Prostate gland (tissue), 2 donors: ENCODE results near the gene MXI1. TPM values are rescaled to one million over a fixed set of nuclear protein-coding genes. Genes with fewer than 3 reads are reported as not detected.

Source experiments
- DNase-seq: peaks from one replicate; pipeline ENCODE4 v3.0.0-alpha.2; 2019; ENCODE audit warnings: low spot score
- H3K27ac ChIP-seq, 2 donors: fragments of 200-600 bp; sonication (generic); 2 replicates each; pipeline ENCODE4 v1.5.1; 2017 to 2019
- H3K27me3 ChIP-seq: fragments of 200-600 bp; sonication (generic); replicated peaks from 2 replicates; pipeline ENCODE4 v1.5.1; 2019; ENCODE audit not compliant: insufficient read depth
- H3K36me3 ChIP-seq, 2 donors: fragments of 200-600 bp; sonication (generic); 1 replicate in 1 of 2; 2 replicates in 1 of 2; pipeline versions ENCODE4 v1.5.1 to v1.8.1; 2017 to 2019
- H3K4me1 ChIP-seq: fragments of 200-600 bp; sonication (generic); replicated peaks from 2 replicates; pipeline ENCODE4 v1.5.1; 2019
- H3K4me3 ChIP-seq, 2 donors: fragments of 200-600 bp; sonication (generic); 2 replicates each; pipeline ENCODE4 v1.5.1; 2017 to 2019
- H3K9me3 ChIP-seq: fragments of 200-600 bp; sonication (generic); 2 replicates; pipeline ENCODE4 v1.5.1; 2017
- CTCF ChIP-seq, 4 experiments: fragments of 200-600 bp in 2 of 4; fragments of 450-650 bp in 2 of 4; sonication (generic) in 2 of 4; IDR thresholded peaks; 1 replicate in 3 of 4; 2 replicates in 1 of 4; pipeline ENCODE4 v1.5.1; 2016 to 2019; ENCODE audit warnings: antibody characterized with exemption in 4 of 4, mild to moderate bottlenecking in 2 of 4, moderate library complexity in 2 of 4
- POLR2A ChIP-seq: fragments of 450-650 bp; IDR thresholded peaks from one replicate; pipeline ENCODE4 v1.6.1; 2016; ENCODE audit warnings: antibody characterized with exemption, mild to moderate bottlenecking
- POLR2AphosphoS5 ChIP-seq: sonication (generic); formaldehyde crosslinking; IDR thresholded peaks from one replicate; pipeline ENCODE4 v1.6.1; 2017; ENCODE audit warnings: antibody characterized with exemption
- WGBS: methylation state at CpG from one replicate; pipeline ENCODE4 v1.1.5; 2018; 5-methylcytosine and 5-hydroxymethylcytosine counted together
- intact Hi-C: fragments of 100-400 bp; cut with DNase I; formaldehyde crosslinking; loops from one replicate; pipeline ENCODE4 v1.14.2; 2022
- total RNA-seq, 2 donors: library from RNA; depleted of rRNA; stranded (reverse); fragments of >200 nt; gene quantifications; one replicate each; pipeline ENCODE4 v1.1.0, GENCODE V29; 2016

MXI1 gene
- total RNA-seq, 2 donors from 2014 or later = 36.3 to 83.3 TPM

- Histone ChIP-seq H3K4me1 (peaks cover 2% of the 10 kb centered on the region), H3K27me3 (no peaks in the 10 kb centered on the region), H3K27ac (no peak overlapping the region), H3K9me3 (no peaks in the 10 kb centered on the region), H3K4me3 (no peak overlapping the region), H3K36me3 (no peaks in the 10 kb centered on the region)
- WGBS = 91% methylated on average over 2 of the region's 2 CpGs
- no peak for TF ChIP-seq CTCF (IDR thresholded peaks at IDR 0.05)
- TF ChIP-seq POLR2A = no peak
- no peak for TF ChIP-seq POLR2AphosphoS5
- DNase-seq = no peak
- intact Hi-C loops = no loop called here
Observed at GRCh38 chr10:110237894-110238480, 30.6 kb downstream of the MXI1 start.

GRCh38 chr10:110239892-110240291 lies 32.5 kb downstream of the MXI1 start:
- Histone ChIP-seq H3K9me3 (no peaks in the 10 kb centered on the region), H3K36me3 (no peaks in the 10 kb centered on the region), H3K4me1 (peaks cover 2% of the 10 kb centered on the region), H3K27me3 (no peaks in the 10 kb centered on the region), H3K27ac (no peak overlapping the region), H3K4me3 (no peak overlapping the region)
- DNase-seq = no peak
- intact Hi-C loops = no loop called here
- TF ChIP-seq POLR2AphosphoS5 = no peak
- no peak for TF ChIP-seq POLR2A
- TF ChIP-seq CTCF (IDR thresholded peaks at IDR 0.05) = no peak

GRCh38 chr10:110241407-110241806 lies 34.0 kb downstream of the MXI1 start:
- no peak overlapping the region for H3K27ac ChIP-seq
- no peaks in the 10 kb centered on the region for H3K36me3 ChIP-seq
- DNase-seq = no peak
- H3K4me3 ChIP-seq = no peak overlapping the region
- 70% methylated on average over 3 of the region's 3 CpGs for WGBS
- no peaks in the 10 kb centered on the region for H3K27me3 ChIP-seq
- H3K4me1 ChIP-seq = peaks cover 2% of the 10 kb centered on the region
- TF ChIP-seq CTCF (IDR thresholded peaks at IDR 0.05) (no peak), POLR2AphosphoS5 (no peak), POLR2A (no peak)
- intact Hi-C loops = no loop called here
- H3K9me3 ChIP-seq = no peaks in the 10 kb centered on the region

GRCh38 chr10:110241841-110242240 lies 34.4 kb downstream of the MXI1 start:
- TF ChIP-seq POLR2AphosphoS5 (no peak), POLR2A (no peak), CTCF (IDR thresholded peaks at IDR 0.05) (no peak)
- WGBS = 46% methylated on average over 2 of the region's 2 CpGs

GRCh38 chr10:110242511-110242910 lies 35.1 kb downstream of the MXI1 start:
- 70% methylated on average over 1 of the region's 1 CpG for WGBS
- H3K27ac ChIP-seq = no peak overlapping the region
- H3K4me3 ChIP-seq = no peak overlapping the region
- intact Hi-C loops = no loop called here
- H3K27me3 ChIP-seq = no peaks in the 10 kb centered on the region
- H3K36me3 ChIP-seq = no peaks in the 10 kb centered on the region
- TF ChIP-seq CTCF (IDR thresholded peaks at IDR 0.05) = no peak
- no peak for TF ChIP-seq POLR2AphosphoS5
- no peak for TF ChIP-seq POLR2A
- no peak for DNase-seq
- peaks cover 2% of the 10 kb centered on the region for H3K4me1 ChIP-seq
- no peaks in the 10 kb centered on the region for H3K9me3 ChIP-seq

More at GRCh38 chr10:110241841-110242240, 34.4 kb downstream of the MXI1 start:
- Histone ChIP-seq H3K27ac (no peak overlapping the region), H3K4me3 (no peak overlapping the region), H3K27me3 (no peaks in the 10 kb centered on the region), H3K4me1 (peaks cover 2% of the 10 kb centered on the region), H3K36me3 (no peaks in the 10 kb centered on the region), H3K9me3 (no peaks in the 10 kb centered on the region)
- intact Hi-C loops = no loop called here
- no peak for DNase-seq
